Activated CD8-positive, alpha-beta memory T cell treated with anti-CD3 and anti-CD28 coated beads, Interleukin-2, amount 50 U/mL, for 1 hour (primary cell): ENCODE results near the gene ATRAID.
"Not testable (repeated sequence)": the region's sequence is repeated elsewhere in the genome, so short reads cannot be mapped to it uniquely, and the experiment has no call there.

ENCODE experiments used
- DNase-seq: peaks from one replicate; pipeline ENCODE4 v3.0.0-alpha.2; 2020; ENCODE audit errors: extremely low read depth

The ATRAID gene

GRCh38 chr2:27211943-27212625, at the start of gene ATRAID, which contains the start of gene SLC5A6:
TSS of gene ATRAID (plus strand) at chr2:27212041. CDS start at chr2:27212369, 328 bp downstream.
TSS of gene SLC5A6 (minus strand) at chr2:27212268. CDS start at chr2:27207650, 4,618 bp downstream.
- peak; percentile 49 for DNase-seq

- no peak for DNase-seq
Measured at GRCh38 chr2:27162151-27163121, 49.4 kb upstream of the ATRAID start.

- no peak for DNase-seq
Measured at GRCh38 chr2:27164960-27165763, 46.7 kb upstream of the ATRAID start.

- no peak for DNase-seq
Measured at GRCh38 chr2:27170581-27171337, 41.1 kb upstream of the ATRAID start.

GRCh38 chr2:27171351-27171848, 40.4 kb upstream of the ATRAID start:
- no peak for DNase-seq

- no peak for DNase-seq
Measured at GRCh38 chr2:27174638-27175037, 37.2 kb upstream of the ATRAID start.

GRCh38 chr2:27175330-27175729, 36.5 kb upstream of the ATRAID start:
- no peak for DNase-seq

- DNase-seq: not testable (repeated sequence)
Measured at GRCh38 chr2:27175781-27176180, 36.1 kb upstream of the ATRAID start.

GRCh38 chr2:27177441-27178351, 34.1 kb upstream of the ATRAID start:
- DNase-seq: no peak

GRCh38 chr2:27178469-27178868, 33.4 kb upstream of the ATRAID start:
- DNase-seq: no peak

GRCh38 chr2:27179344-27180000, 32.4 kb upstream of the ATRAID start:
- no peak for DNase-seq

- no peak for DNase-seq
Measured at GRCh38 chr2:27182346-27182745, 29.5 kb upstream of the ATRAID start.

GRCh38 chr2:27184115-27184514, 27.7 kb upstream of the ATRAID start:
- no peak for DNase-seq

- DNase-seq: no peak
Measured at GRCh38 chr2:27185331-27186026, 26.4 kb upstream of the ATRAID start.

GRCh38 chr2:27186613-27187345, 25.1 kb upstream of the ATRAID start:
- DNase-seq: no peak

- no peak for DNase-seq
Measured at GRCh38 chr2:27189989-27190388, 21.9 kb upstream of the ATRAID start.

- no peak for DNase-seq
Measured at GRCh38 chr2:27191070-27191829, 20.6 kb upstream of the ATRAID start.
